Kidney epithelial cell (primary cell): ENCODE results near the gene PPP2R3B. TPM values are rescaled to one million over a fixed set of nuclear protein-coding genes. Genes with fewer than 3 reads are reported as not detected.

ENCODE experiments used
- DNase-seq: peaks from one replicate; pipeline ENCODE4 v3.0.0-alpha.2; 2010; ENCODE audit warnings: low read depth
- H3K27me3 ChIP-seq: 2 replicates; pipeline ENCODE4 v1.6.0; 2011; ENCODE audit warnings: low read length; ENCODE audit not compliant: control insufficient read depth, insufficient read depth
- H3K36me3 ChIP-seq: 2 replicates; pipeline ENCODE4 v1.5.1; 2011; ENCODE audit warnings: low read length; ENCODE audit not compliant: control insufficient read depth, insufficient read depth
- H3K4me3 ChIP-seq: 2 replicates; pipeline ENCODE4 v1.5.1; 2011; ENCODE audit warnings: low read depth, mild to moderate bottlenecking, control low read depth, low read length
- total RNA-seq: library from RNA; depleted of rRNA; stranded (reverse); fragments of >200 nt; gene quantifications from 2 replicates; pipeline ENCODE4 v1.2.3, GENCODE V29; 2015
- TF ChIP-seq, protein P1 (sequence below): IDR thresholded peaks from 2 replicates; pipeline ENCODE4 v1.5.1; 2011; ENCODE audit warnings: mild to moderate bottlenecking, moderate library complexity, low read length, control low read depth, inconsistent platforms; ENCODE audit not compliant: insufficient read depth, poor library complexity, severe bottlenecking

PPP2R3B gene
- total RNA-seq, 1 donor from 2014 or later = 17.7 TPM

DNA sequence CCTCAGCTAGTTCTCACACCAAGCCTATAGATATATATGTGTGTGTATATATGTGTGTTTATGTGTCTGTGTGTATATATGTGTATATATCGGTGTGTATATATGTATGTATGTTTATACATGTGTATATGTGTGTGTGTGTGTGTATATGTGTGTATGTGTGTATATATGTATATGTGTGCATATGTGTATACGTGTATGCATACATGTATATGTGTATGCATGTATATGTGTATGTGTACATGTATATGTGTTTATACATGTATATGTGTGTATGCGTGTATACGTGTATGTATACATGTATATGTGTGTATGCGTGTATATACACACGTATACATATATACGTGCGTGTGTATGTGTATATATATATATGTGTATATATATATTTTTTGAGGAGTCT is 86.4 kb downstream of the PPP2R3B start:
- no peak overlapping the region for H3K4me3 ChIP-seq
- TF ChIP-seq, protein P1, sequence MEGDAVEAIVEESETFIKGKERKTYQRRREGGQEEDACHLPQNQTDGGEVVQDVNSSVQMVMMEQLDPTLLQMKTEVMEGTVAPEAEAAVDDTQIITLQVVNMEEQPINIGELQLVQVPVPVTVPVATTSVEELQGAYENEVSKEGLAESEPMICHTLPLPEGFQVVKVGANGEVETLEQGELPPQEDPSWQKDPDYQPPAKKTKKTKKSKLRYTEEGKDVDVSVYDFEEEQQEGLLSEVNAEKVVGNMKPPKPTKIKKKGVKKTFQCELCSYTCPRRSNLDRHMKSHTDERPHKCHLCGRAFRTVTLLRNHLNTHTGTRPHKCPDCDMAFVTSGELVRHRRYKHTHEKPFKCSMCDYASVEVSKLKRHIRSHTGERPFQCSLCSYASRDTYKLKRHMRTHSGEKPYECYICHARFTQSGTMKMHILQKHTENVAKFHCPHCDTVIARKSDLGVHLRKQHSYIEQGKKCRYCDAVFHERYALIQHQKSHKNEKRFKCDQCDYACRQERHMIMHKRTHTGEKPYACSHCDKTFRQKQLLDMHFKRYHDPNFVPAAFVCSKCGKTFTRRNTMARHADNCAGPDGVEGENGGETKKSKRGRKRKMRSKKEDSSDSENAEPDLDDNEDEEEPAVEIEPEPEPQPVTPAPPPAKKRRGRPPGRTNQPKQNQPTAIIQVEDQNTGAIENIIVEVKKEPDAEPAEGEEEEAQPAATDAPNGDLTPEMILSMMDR = no peak
- DNase-seq = no peak
- no peaks in the 10 kb centered on the region for H3K27me3 ChIP-seq
- H3K36me3 ChIP-seq = no peaks in the 10 kb centered on the region

DNA sequence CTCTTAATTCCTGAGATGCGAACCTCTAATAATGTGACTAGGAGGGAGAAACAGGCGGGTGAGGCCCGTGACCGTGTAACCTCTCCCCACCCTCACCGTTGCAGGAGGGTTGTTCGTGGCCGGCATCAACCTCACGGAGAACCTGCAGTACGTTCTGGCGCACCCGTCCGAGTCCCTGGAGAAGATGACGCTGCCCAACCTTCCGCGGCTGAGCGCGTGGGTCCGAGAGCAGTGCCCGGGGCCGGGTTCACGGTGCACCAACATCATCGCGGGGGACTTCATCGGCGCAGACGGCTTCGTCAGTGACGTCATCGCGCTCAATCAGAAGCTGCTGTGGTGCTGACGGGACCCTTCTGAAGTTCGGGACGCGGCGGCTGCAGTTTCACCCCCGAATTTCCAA is 87.7 kb downstream of the PPP2R3B start:
- TF ChIP-seq, protein P1 = no peak
- Histone ChIP-seq H3K27me3 (no peaks in the 10 kb centered on the region), H3K4me3 (no peak overlapping the region), H3K36me3 (no peaks in the 10 kb centered on the region)
- DNase-seq = no peak

DNA sequence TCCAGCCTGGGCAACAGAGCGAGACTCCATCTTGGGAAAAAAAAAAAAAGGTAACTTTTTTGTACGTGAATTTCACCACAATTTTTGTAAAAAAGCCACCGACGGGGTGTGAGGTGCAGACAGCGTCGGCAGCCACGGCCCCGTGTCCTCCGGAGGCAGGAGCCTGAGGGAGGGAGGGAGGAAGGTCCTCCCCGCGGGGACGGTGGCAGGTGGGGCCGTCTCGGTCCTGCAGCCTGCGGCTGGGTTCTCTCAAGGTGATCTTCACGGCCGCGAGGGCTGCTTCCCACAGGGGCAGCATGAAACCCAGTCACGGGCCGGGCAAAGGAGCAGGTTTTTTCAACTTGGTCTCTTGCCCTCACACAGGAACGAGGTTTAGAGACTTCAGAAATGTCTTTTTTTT is 91.6 kb downstream of the PPP2R3B start:
- TF ChIP-seq, protein P1 = no peak
- no peak overlapping the region for H3K4me3 ChIP-seq
- DNase-seq = no peak
- H3K36me3 ChIP-seq = no peaks in the 10 kb centered on the region
- H3K27me3 ChIP-seq = no peaks in the 10 kb centered on the region

DNA sequence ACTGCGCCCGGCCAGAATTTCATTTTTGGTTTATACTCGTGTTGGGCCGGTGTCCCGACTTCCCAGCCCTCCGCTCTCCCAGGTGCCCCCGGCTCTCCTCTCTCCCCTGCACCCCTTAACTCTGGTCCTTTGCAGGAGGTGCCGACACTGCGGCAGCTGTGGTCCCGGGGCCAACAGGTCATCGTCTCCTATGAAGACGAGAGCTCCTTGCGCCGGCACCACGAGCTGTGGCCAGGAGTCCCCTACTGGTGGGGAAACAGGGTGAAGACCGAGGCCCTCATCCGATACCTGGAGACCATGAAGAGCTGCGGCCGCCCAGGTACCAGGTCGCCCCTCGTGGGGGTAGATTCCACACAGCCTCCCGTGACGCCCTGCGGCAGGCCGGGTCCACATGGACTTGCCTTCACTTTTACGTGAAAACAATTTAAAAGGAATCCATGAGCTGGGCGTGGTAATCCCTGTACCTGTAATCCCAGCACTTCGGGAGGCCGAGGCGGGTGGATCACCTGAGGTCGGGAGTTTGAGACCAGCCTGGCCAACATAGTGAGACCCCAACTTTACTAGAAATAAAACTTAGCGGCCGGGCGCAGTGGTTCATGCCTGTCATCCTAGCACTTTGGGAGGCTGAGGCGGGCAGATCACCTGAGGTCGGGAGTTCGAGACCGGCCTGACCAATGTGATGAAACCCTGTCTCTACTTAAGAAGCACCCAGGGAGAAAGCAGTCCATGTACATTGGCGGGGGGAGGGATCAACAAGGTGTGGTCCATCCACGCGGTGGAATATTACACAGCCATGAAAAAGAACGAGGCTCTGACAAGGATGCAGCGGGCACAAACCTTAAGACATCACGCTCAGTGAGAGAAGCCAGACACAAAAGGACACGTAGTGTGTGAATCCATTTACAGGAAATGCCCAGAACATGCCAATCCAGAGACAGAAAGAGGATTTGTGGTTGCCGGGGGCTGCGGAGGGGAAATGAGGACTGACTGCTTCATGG is 93.5 kb downstream of the PPP2R3B start:
- H3K27me3 ChIP-seq = no peaks in the 10 kb centered on the region
- TF ChIP-seq, protein P1 = no peak
- DNase-seq = no peak
- H3K4me3 ChIP-seq = no peak overlapping the region
- H3K36me3 ChIP-seq = no peaks in the 10 kb centered on the region

DNA sequence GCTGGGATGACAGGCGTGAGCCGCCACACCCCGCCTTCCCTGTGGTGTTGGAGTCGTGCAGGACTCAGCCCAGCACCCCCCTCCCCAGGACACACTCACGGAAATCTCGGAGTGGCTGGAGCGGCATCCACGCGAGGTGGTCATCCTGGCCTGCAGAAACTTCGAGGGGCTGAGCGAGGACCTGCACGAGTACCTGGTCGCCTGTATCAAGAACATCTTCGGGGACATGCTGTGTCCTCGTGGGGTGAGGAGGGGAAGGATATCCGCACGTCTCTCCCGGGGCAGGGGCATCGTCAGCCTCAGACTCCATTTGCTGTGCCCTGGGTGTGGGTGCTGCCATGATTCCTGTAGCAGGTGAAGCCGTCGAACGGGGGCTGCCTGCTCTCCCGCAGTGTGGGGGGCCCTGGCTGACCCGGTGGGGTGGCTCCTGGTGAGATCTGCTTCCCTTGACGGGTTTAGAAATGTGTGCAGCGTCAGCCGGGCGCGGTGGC is 95.3 kb downstream of the PPP2R3B start:
- TF ChIP-seq, protein P1 = no peak
- Histone ChIP-seq H3K4me3 (no peak overlapping the region), H3K36me3 (peaks cover 3% of the 10 kb centered on the region), H3K27me3 (no peaks in the 10 kb centered on the region)
- DNase-seq = no peak
